Measurements from ENCODE around the gene SPC24. TPM values are rescaled to one million over a fixed set of nuclear protein-coding genes. Genes with fewer than 3 reads are reported as not detected.

SPC24 gene
- total and polyA plus RNA-seq, 2 of the 4 experiments (the other 2 are of a cell fraction) = 12.2 to 97.5 TPM

GRCh38 chr19:11123114-11123513, 32.5 kb downstream of the SPC24 start:
- no peak overlapping the region for H2BK20ac ChIP-seq (ENCODE audit: low read depth, low read length)
- no peak overlapping the region for H3K27ac ChIP-seq (ENCODE audit: insufficient read depth, low read length)
- no peaks in the 10 kb centered on the region for H3K27me3 ChIP-seq (ENCODE audit: control insufficient read depth, insufficient read depth, low read length)
- CTCF ChIA-PET = no interaction called here
- ATAC-seq (ENCODE audit: low read depth) (no peak), DNase-seq (no peak)
- H2BK15ac ChIP-seq (ENCODE audit: low read depth, low read length) = no peak overlapping the region
- H3K36me3 ChIP-seq (ENCODE audit: control insufficient read depth, insufficient read depth, low read length) = peaks cover 55% of the 10 kb centered on the region
- in situ Hi-C loops (cut with MboI; ENCODE audit: low sequenced_read_pairs) = no loop called here
- dilution Hi-C loops (cut with HindIII; ENCODE audit: low sequenced_read_pairs, unreplicated experiment) = no loop called here
- H4K8ac ChIP-seq (ENCODE audit: low read depth in 2 of 2, low read length in 2 of 2) = no peak overlapping the region
- H2BK5ac ChIP-seq (ENCODE audit: low read depth, low read length, poor library complexity, severe bottlenecking) = no peak overlapping the region
- H4K91ac ChIP-seq (ENCODE audit: insufficient read depth, low read depth, low read length) = no peak overlapping the region
- H3K4me2 ChIP-seq (ENCODE audit: low read depth, low read length) = no peak overlapping the region
- H3K18ac ChIP-seq (ENCODE audit: low read depth, low read length) = no peak overlapping the region
- no peak overlapping the region for H2AFZ ChIP-seq (replicated peaks; ENCODE audit: low read length, poor library complexity)
- no peaks in the 10 kb centered on the region for H3K4me1 ChIP-seq (ENCODE audit: control insufficient read depth, insufficient read depth, low read length)
- TF ChIP-seq RFX5 (IDR thresholded peaks at IDR 0.05; ENCODE audit: low read depth, low read length) = no peak
- TF ChIP-seq NFE2L2 (IDR thresholded peaks at IDR 0.05; ENCODE audit: low read depth, low read length) = no peak
- no peak for TF ChIP-seq MAFK (IDR thresholded peaks at IDR 0.05; ENCODE audit: low read depth, low read length)
- no peak for TF ChIP-seq ELK1 (IDR thresholded peaks at IDR 0.05; ENCODE audit: borderline replicate concordance, low read depth, low read length)
- no peak for TF ChIP-seq RCOR1 (IDR thresholded peaks at IDR 0.05; ENCODE audit: insufficient replicate concordance, low read length)
- TF ChIP-seq MAZ (IDR thresholded peaks at IDR 0.05; ENCODE audit: borderline replicate concordance, low read depth, low read length) = no peak
- TF ChIP-seq RAD21 (IDR thresholded peaks at IDR 0.05; ENCODE audit: low read length) = no peak
- no peak for TF ChIP-seq MXI1 (IDR thresholded peaks at IDR 0.05; ENCODE audit: borderline replicate concordance, low read depth, low read length)
- no peak for TF ChIP-seq CTCF (conservative IDR thresholded peaks at IDR 0.05; ENCODE audit: low read depth, low read length)
- TF ChIP-seq FOS (IDR thresholded peaks at IDR 0.05; ENCODE audit: low read depth, low read length) = no peak
- TF ChIP-seq USF2 (IDR thresholded peaks at IDR 0.05; ENCODE audit: low read depth, low read length) = no peak
- no peak for TF ChIP-seq SMC3 (IDR thresholded peaks at IDR 0.05; ENCODE audit: low read depth, low read length)
- TF ChIP-seq CHD1 (IDR thresholded peaks at IDR 0.05; ENCODE audit: low read depth, low read length) = no peak
- TF ChIP-seq BHLHE40 (IDR thresholded peaks at IDR 0.05; ENCODE audit: low read depth, low read length) = no peak
- no peak for TF ChIP-seq CEBPB (IDR thresholded peaks at IDR 0.05; ENCODE audit: low read depth, low read length)
- TF ChIP-seq POLR2A (IDR thresholded peaks at IDR 0.05; ENCODE audit: low read depth, low read length) = no peak
- H3K4ac ChIP-seq (ENCODE audit: low read depth, low read length) = no peak overlapping the region
- H4K5ac ChIP-seq (ENCODE audit: low read depth, low read length) = no peak overlapping the region
- no TSS peak for BruUV-seq (replicated peaks)
- H2AK9ac ChIP-seq (replicated peaks; ENCODE audit: low read depth, low read length, poor library complexity) = no peak overlapping the region
- peaks cover 4 to 15% of the 10 kb centered on the region in 2 experiments; a peak in 3 of 4 replicates for H3K79me1 ChIP-seq (ENCODE audit: low read depth in 1 of 2, low read length in 2 of 2)
- intact Hi-C loops (cut with micrococcal nuclease) = no loop called here
- no peak overlapping the region for H2AK5ac ChIP-seq (ENCODE audit: low read depth, low read length)
- H3K9me3 ChIP-seq (ENCODE audit: control insufficient read depth, insufficient read depth, low read length) = no peaks in the 10 kb centered on the region
- no peak overlapping the region for H3K23ac ChIP-seq (ENCODE audit: low read depth, low read length)
- no peak overlapping the region for H2BK120ac ChIP-seq (ENCODE audit: low read depth, low read length)
- no peak overlapping the region for H3K56ac ChIP-seq (ENCODE audit: extremely low read depth, insufficient read depth, low read length)
- peaks cover 10% of the 10 kb centered on the region; the same call in 1 of the 2 replicates for H4K20me1 ChIP-seq (ENCODE audit: insufficient read depth, low read length)
- POLR2A ChIA-PET (ENCODE audit: unreplicated experiment) = no interaction called here
- peaks cover 4% of the 10 kb centered on the region; the same call in 1 of the 2 replicates for H3K9me1 ChIP-seq (ENCODE audit: insufficient read depth, low read length)
- no peak overlapping the region for H3K4me3 ChIP-seq (ENCODE audit: insufficient read depth, low read depth, low read length)
- no peak overlapping the region for H3K14ac ChIP-seq (replicated peaks; ENCODE audit: low read depth, low read length)
- WGBS, 2 experiments (ENCODE audit: extremely low coverage in 2 of 2, insufficient read length in 1 of 2) = 73% methylated on average over 7 of the region's 13 CpGs; no CpG with 5 or more reads in 1 of the 2 experiments
- no peak overlapping the region for H3K9ac ChIP-seq (ENCODE audit: low read depth, low read length)
